GM18517 (cell line): ENCODE results near the gene ZBTB44.
A peak's percentile ranks its signal among the peaks of the same experiment; 100 is the strongest.
"Not testable (repeated sequence)": the region's sequence is repeated elsewhere in the genome, so short reads cannot be mapped to it uniquely, and the experiment has no call there.

ENCODE experiments used
- ATAC-seq: cut with Tn5 transposase; IDR thresholded peaks from one replicate; pipeline ENCODE4 v1.9.1; 2021; ENCODE audit warnings: mild to moderate bottlenecking, moderate library complexity; ENCODE audit not compliant: unreplicated experiment

ZBTB44 gene

DNA sequence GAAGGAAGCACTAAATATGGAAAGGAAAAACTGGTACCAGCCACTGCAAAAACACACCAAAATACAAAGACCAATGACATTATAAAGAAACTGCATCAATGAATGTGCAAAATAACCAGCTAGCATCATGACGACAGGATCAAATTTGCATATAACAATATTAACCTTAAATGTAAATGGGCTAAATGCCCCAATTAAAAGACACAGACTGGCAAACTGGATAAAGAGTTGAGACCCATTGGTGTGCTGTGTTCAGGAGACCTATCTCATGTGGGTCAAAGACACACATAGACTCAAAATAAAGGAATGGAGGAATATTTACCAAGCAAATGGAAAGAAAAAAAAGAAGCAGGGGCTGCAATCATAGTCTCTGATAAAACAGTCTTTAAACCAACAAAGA is 63.0 kb downstream of the ZBTB44 start:
- ATAC-seq: not testable (repeated sequence)

DNA sequence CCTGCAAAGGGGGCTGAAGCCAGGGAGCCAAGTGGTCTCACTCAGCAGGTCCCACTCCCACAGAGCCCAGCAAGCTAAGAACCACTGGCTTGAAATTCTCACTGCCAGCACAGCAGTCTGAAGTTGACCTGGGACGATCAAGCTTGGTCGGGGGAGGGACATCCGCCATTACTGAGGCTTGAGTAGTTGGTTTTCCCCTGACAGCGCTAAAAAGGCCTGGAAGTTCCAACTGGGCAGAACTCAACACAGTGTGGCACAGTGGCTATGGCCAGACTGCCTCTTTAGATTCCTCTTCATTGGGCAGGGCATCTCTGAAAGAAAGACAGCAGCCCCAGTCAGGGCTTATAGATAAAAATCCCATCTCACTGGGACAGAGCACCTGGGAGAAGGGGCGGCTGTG is 64.8 kb downstream of the ZBTB44 start:
- not testable (repeated sequence) for ATAC-seq

- ATAC-seq: no peak
Measured at GRCh38 chr11:130249371-130249770, 65.3 kb downstream of the ZBTB44 start.

- ATAC-seq: no peak
Measured at GRCh38 chr11:130247319-130247718, 67.4 kb downstream of the ZBTB44 start.

DNA sequence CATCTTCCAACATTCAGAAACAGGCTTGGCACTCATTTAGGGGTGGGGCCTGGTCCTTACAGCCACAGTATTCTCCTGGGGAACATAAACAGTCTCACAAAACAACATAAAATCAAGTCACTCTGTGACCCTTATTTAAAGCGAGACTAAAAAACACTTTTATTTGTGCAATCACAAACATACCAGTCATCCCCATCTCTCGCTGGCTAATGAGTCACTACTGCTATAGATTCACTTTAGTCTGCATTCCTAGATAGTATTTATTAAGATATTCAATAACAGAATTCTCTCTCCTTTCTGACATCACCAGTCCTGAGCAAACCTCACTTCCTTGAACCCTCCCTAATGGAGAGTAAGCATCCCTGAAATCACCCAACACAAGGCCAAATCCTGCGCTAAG is 68.0 kb downstream of the ZBTB44 start:
- ATAC-seq: no peak

DNA sequence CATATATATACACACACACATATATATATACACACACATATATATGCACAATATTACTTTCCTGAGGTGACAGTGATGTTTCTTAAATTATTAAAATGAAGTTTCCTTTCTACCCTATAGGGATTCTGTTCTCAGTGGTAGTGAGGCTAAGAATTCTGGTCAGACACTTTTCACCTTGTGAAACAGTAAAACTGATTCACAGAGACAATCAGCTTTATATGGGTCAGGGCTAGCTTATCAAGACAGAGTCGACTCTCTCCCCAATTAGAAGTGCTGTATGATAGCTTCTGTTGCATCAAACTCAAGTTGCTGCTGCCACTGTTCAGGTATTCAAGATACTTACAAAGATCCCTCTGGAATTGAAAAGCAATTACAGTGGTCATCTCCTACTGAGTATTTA is 68.4 kb downstream of the ZBTB44 start:
- ATAC-seq: no peak

DNA sequence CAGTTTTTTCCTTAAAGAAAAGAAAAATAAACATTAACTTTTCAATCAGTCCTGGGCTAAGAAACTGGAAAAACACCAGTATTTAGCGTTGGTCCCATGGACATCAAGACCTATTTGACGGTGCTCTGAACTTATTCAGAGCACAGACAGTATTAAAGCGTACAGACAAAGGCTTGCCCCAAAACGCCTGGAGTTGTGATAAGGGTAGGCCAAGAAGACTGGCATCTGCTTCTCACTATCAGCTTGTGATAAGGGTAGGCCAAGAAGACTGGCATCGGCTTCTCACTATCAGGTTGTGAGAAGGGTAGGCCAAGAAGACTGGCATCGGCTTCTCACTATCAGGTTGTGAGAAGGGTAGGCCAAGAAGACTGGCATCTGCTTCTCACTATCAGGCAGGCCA is 69.3 kb downstream of the ZBTB44 start:
- ATAC-seq: not testable (repeated sequence)

- no peak for ATAC-seq
Measured at GRCh38 chr11:130244848-130245247, 69.9 kb downstream of the ZBTB44 start.

DNA sequence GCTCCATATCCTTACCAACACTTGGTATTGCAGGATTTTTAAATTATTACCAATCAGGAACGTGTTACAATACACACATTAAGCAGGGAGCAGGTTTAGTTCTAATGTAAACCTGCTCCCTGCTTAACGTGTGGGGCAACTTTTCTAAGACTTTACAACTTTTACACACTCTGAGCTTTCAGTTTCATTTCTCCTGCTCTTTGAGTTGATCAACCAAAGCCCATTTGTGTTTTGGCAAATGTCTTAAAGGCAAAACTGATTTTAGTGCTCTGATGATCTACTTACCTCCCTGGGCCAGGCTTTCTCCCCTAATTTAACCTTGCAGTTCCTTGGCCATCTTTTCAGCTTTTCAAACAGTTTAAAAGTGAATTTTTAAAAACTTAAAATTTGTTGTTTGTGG is 70.9 kb downstream of the ZBTB44 start:
- ATAC-seq: peak; percentile 88

GRCh38 chr11:130241713-130242112 is 73.0 kb downstream of the ZBTB44 start:
- no peak for ATAC-seq

- no peak for ATAC-seq
Measured at GRCh38 chr11:130237282-130238006, 77.3 kb downstream of the ZBTB44 start.

- ATAC-seq: no peak
Measured at GRCh38 chr11:130234315-130234714, 80.4 kb downstream of the ZBTB44 start.

GRCh38 chr11:130233888-130234287 is 80.8 kb downstream of the ZBTB44 start:
- ATAC-seq: not testable (repeated sequence)

GRCh38 chr11:130233486-130233885 is 81.2 kb downstream of the ZBTB44 start:
- ATAC-seq: not testable (repeated sequence)

GRCh38 chr11:130227373-130227772 is 87.3 kb downstream of the ZBTB44 start:
- no peak for ATAC-seq

- no peak for ATAC-seq
Measured at GRCh38 chr11:130223291-130223971, 91.3 kb downstream of the ZBTB44 start.

- ATAC-seq: no peak
Measured at GRCh38 chr11:130220311-130221035, 94.2 kb downstream of the ZBTB44 start.

DNA sequence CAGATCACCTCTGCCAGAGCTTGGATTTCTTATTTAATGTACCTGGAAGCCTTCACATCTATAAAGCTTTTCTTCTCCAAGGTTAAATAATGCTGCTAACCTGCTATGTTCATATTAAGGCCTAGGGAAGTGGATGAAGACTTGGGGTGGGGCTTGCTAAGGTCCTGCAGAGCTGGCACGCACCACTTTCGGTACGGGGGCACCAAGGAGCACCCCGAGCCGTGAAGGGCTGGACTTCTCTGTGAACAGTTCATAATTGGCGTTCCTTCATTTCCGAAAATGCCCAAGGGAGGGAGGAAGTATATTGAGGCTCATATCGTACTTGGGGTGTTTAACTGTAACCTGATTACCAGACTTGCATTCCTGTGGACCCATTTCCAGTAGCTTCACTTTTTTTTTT is 95.6 kb downstream of the ZBTB44 start:
- ATAC-seq: no peak

- no peak for ATAC-seq
Measured at GRCh38 chr11:130218501-130219070, 96.1 kb downstream of the ZBTB44 start.

DNA sequence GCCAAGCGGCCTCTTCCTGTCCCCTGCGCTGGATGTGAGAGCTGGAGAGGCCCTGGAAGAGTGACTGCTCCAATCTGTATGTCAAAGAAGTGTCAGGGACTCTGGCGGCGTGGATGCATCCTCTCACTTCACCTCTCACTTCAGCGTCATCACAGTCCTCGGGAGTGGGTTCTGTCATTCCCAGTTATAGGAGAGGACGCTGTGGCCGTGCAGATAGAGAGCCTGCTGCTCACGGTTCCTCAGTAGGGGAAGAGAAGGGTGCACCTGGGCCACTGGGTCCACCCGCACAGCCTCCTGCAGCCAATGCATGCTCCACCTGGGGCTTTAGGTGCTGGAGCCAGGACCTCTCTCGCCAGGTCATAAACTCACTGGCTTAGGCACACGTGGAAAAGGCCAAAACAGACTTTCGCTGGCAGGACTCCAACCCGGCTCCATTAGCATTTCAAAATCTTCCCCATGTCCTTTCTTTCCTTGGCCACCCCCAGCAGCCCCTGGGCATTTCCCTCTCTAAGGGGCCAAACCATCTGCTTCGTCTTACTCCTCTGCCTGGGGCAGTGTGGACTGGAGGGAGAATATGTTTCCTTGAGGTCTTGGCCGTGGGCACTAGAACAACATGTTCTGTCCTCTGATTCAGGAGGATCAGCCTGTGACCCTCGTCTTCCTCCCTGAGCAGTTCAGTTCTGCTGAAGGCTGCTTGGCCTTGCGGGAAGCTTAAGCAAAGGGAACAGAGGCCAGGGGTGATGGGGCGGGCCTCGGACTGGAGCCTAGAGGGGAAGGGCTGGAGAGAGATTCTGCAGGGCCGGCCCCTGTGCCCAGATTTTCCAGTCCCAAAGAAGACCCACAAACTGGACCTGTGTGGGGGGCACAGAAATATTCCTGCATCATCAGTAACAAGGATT is 97.3 kb downstream of the ZBTB44 start:
- no peak for ATAC-seq
